ENCODE measurements around the gene CDK14.

DNA sequence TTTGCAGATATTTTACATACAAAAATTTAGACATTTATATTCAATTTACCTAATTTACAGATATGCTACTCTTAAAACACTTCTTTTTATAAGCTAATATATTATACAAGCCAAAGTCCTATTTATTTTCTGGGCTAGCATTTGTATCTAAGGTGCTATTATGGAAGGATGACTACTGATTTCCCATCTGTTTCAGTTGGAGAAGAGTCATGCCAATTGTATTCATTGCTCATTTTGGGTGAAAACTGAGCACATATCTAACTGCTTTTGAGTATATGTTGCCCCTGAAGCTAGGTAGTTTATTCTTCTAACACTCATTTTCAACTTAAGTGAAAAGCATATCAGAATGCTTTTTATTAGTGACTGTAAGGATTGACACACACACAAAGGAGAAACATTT, 172.9 kb downstream of the CDK14 start:
- TF ChIP-seq, protein P1, sequence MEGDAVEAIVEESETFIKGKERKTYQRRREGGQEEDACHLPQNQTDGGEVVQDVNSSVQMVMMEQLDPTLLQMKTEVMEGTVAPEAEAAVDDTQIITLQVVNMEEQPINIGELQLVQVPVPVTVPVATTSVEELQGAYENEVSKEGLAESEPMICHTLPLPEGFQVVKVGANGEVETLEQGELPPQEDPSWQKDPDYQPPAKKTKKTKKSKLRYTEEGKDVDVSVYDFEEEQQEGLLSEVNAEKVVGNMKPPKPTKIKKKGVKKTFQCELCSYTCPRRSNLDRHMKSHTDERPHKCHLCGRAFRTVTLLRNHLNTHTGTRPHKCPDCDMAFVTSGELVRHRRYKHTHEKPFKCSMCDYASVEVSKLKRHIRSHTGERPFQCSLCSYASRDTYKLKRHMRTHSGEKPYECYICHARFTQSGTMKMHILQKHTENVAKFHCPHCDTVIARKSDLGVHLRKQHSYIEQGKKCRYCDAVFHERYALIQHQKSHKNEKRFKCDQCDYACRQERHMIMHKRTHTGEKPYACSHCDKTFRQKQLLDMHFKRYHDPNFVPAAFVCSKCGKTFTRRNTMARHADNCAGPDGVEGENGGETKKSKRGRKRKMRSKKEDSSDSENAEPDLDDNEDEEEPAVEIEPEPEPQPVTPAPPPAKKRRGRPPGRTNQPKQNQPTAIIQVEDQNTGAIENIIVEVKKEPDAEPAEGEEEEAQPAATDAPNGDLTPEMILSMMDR (IDR thresholded peaks at IDR 0.05; ENCODE audit: low read length): no peak
- TF ChIP-seq EZH2 (IDR thresholded peaks at IDR 0.05; ENCODE audit: borderline replicate concordance, low read length): no peak
